ENCODE data around the gene RSU1.

GRCh38 chr10:16769331-16769730 is 47.9 kb downstream of the RSU1 start:
- TF ChIP-seq, protein P1, sequence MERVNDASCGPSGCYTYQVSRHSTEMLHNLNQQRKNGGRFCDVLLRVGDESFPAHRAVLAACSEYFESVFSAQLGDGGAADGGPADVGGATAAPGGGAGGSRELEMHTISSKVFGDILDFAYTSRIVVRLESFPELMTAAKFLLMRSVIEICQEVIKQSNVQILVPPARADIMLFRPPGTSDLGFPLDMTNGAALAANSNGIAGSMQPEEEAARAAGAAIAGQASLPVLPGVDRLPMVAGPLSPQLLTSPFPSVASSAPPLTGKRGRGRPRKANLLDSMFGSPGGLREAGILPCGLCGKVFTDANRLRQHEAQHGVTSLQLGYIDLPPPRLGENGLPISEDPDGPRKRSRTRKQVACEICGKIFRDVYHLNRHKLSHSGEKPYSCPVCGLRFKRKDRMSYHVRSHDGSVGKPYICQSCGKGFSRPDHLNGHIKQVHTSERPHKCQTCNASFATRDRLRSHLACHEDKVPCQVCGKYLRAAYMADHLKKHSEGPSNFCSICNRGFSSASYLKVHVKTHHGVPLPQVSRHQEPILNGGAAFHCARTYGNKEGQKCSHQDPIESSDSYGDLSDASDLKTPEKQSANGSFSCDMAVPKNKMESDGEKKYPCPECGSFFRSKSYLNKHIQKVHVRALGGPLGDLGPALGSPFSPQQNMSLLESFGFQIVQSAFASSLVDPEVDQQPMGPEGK (CRISPR knock-in tag; IDR thresholded peaks at IDR 0.05; ENCODE audit: borderline replicate concordance) = no peak
- TF ChIP-seq ZNF70 (CRISPR knock-in tag; IDR thresholded peaks at IDR 0.05) (no peak), GLIS3 (CRISPR knock-in tag; IDR thresholded peaks at IDR 0.05) (no peak), ARNTL (CRISPR knock-in tag; IDR thresholded peaks at IDR 0.05; ENCODE audit: borderline replicate concordance, low read depth) (no peak), ZFP30 (CRISPR knock-in tag; IDR thresholded peaks at IDR 0.05) (no peak), ZC3H10 (CRISPR knock-in tag; IDR thresholded peaks at IDR 0.05) (no peak), ZFP3 (CRISPR knock-in tag; IDR thresholded peaks at IDR 0.05) (no peak)
